GM23338 (cell line): ENCODE measurements around the gene PRUNE2. TPM values are rescaled to one million over a fixed set of nuclear protein-coding genes. Genes with fewer than 3 reads are reported as not detected.
A peak's percentile ranks its signal among the peaks of the same experiment; 100 is the strongest.

ENCODE experiments used
- ATAC-seq: fragments of 200-7000 bp; cut with Tn5 transposase; 3 replicates; pipeline ENCODE4 v1.9.1; 2020
- DNase-seq: peaks from one replicate; pipeline ENCODE4 v3.0.0-alpha.2; 2015; ENCODE audit warnings: low spot score
- H2AFZ ChIP-seq: fragments of 200-600 bp; sonication (generic); 2 replicates; pipeline ENCODE4 v1.8.0; 2016; ENCODE audit warnings: antibody characterized with exemption, mild to moderate bottlenecking, moderate library complexity
- H3F3A ChIP-seq: fragments of 200-600 bp; sonication (generic); replicated peaks from 2 replicates; pipeline ENCODE4 v1.8.0; 2017; ENCODE audit warnings: antibody characterized with exemption, mixed run types, low read depth
- H3K27ac ChIP-seq: fragments of 200-600 bp; sonication (generic); 2 replicates; pipeline ENCODE4 v1.6.1; 2016; ENCODE audit warnings: low read depth
- H3K27me3 ChIP-seq: fragments of 200-600 bp; sonication (generic); 2 replicates; pipeline ENCODE4 v1.8.0; 2016; ENCODE audit warnings: mild to moderate bottlenecking, mixed run types, moderate library complexity; ENCODE audit not compliant: insufficient read depth
- H3K36me3 ChIP-seq: fragments of 200-600 bp; sonication (generic); 2 replicates; pipeline ENCODE4 v1.8.0; 2016; ENCODE audit warnings: mild to moderate bottlenecking; ENCODE audit not compliant: insufficient read depth
- H3K4me1 ChIP-seq: fragments of 200-600 bp; sonication (generic); 2 replicates; pipeline ENCODE4 v1.8.0; 2016; ENCODE audit warnings: mild to moderate bottlenecking, moderate library complexity; ENCODE audit not compliant: insufficient read depth
- H3K4me2 ChIP-seq: fragments of 200-600 bp; sonication (generic); 2 replicates; pipeline ENCODE4 v1.7.1; 2017; ENCODE audit warnings: mixed run types
- H3K4me3 ChIP-seq: fragments of 200-600 bp; sonication (generic); 2 replicates; pipeline ENCODE4 v1.6.1; 2016; ENCODE audit warnings: mixed run types
- H3K79me2 ChIP-seq: fragments of 200-600 bp; sonication (generic); replicated peaks from 2 replicates; pipeline ENCODE4 v1.8.0; 2017; ENCODE audit warnings: mild to moderate bottlenecking; ENCODE audit not compliant: insufficient read depth
- H3K9me2 ChIP-seq: fragments of 200-600 bp; sonication (generic); 2 replicates; pipeline ENCODE4 v1.8.0; 2017; ENCODE audit not compliant: insufficient read depth
- H4K20me1 ChIP-seq: fragments of 200-600 bp; sonication (generic); replicated peaks from 2 replicates; pipeline ENCODE4 v1.8.0; 2017; ENCODE audit warnings: mild to moderate bottlenecking; ENCODE audit not compliant: insufficient read depth
- H3K27ac Mint-ChIP-seq: 2 replicates; pipeline ENCODE4 v1.8.0; 2020; ENCODE audit warnings: inconsistent platforms, mild to moderate bottlenecking, moderate library complexity, mixed read lengths
- H3K27me3 Mint-ChIP-seq: 3 replicates; pipeline ENCODE4 v1.8.0; 2022; ENCODE audit warnings: low read depth, mild to moderate bottlenecking, moderate library complexity, mixed read lengths, inconsistent platforms; ENCODE audit not compliant: insufficient read depth, poor library complexity
- H3K36me3 Mint-ChIP-seq: 3 replicates; pipeline ENCODE4 v1.8.0; 2021; ENCODE audit warnings: low read depth, mild to moderate bottlenecking, inconsistent platforms, moderate library complexity, mixed read lengths
- H3K4me1 Mint-ChIP-seq: 3 replicates; pipeline ENCODE4 v1.8.0; 2020; ENCODE audit warnings: mild to moderate bottlenecking, inconsistent platforms, mixed read lengths
- H3K4me3 Mint-ChIP-seq: 3 replicates; pipeline ENCODE4 v1.8.0; 2021; ENCODE audit warnings: moderate library complexity, mild to moderate bottlenecking, inconsistent platforms, mixed read lengths
- H3K9me3 Mint-ChIP-seq: 3 replicates; pipeline ENCODE4 v1.8.0; 2020; ENCODE audit warnings: moderate library complexity, mild to moderate bottlenecking, inconsistent platforms, mixed read lengths
- EZH2 ChIP-seq: fragments of 200-600 bp; sonication (generic); IDR thresholded peaks from one replicate; pipeline ENCODE4 v1.8.0; 2017; ENCODE audit warnings: antibody characterized with exemption, mild to moderate bottlenecking, low read depth; ENCODE audit not compliant: unreplicated experiment
- EZH2phosphoT487 ChIP-seq: fragments of 200-600 bp; sonication (generic); IDR thresholded peaks from one replicate; pipeline ENCODE4 v1.8.1; 2018; ENCODE audit warnings: antibody characterized with exemption; ENCODE audit not compliant: unreplicated experiment
- JUNB ChIP-seq: IDR thresholded peaks from one replicate; pipeline ENCODE4 v1.6.1; 2016; ENCODE audit warnings: antibody characterized with exemption; ENCODE audit not compliant: unreplicated experiment
- NANOG ChIP-seq: IDR thresholded peaks from 2 replicates; pipeline ENCODE4 v1.6.1; 2016; ENCODE audit warnings: antibody characterized with exemption, borderline replicate concordance
- STAT1 ChIP-seq: IDR thresholded peaks from one replicate; pipeline ENCODE4 v1.6.1; 2016; ENCODE audit warnings: antibody characterized with exemption; ENCODE audit not compliant: unreplicated experiment
- ZNF331 ChIP-seq: fragments of 250-450 bp; sonication (Bioruptor Pico); IDR thresholded peaks from 2 replicates; pipeline ENCODE4 v1.5.0; 2020; ENCODE audit warnings: low read depth, mild to moderate bottlenecking, moderate library complexity
- polyA plus RNA-seq: library from polyadenylated mRNA; unstranded; fragments of >200 nt; fragmentation: Nextera tagmentation; extraction: Ambion mirVana; gene quantifications from 2 replicates; pipeline ENCODE4 v1.2.1, GENCODE V29; 2016
- total RNA-seq: library from RNA; depleted of rRNA; stranded (reverse); fragments of >200 nt; shearing (Covaris generic); gene quantifications from 2 replicates; pipeline ENCODE4 v1.2.3, GENCODE V29; 2014
- TF ChIP-seq, protein P1 (sequence below): IDR thresholded peaks from one replicate; pipeline ENCODE4 v1.6.1; 2018; ENCODE audit warnings: antibody characterized with exemption; ENCODE audit not compliant: unreplicated experiment
- TF ChIP-seq, protein P2 (sequence below), 2 experiments: fragments of 200-600 bp in 1 of 2; sonication (generic) in 1 of 2; conservative IDR thresholded peaks; 2 replicates each; pipeline versions ENCODE4 v1.5.1 to v1.6.1; 2016 to 2017; ENCODE audit warnings: antibody characterized with exemption in 2 of 2, low read depth in 2 of 2, mild to moderate bottlenecking in 2 of 2, moderate library complexity in 1 of 2
- TF ChIP-seq, protein P3 (sequence below): fragments of 250-450 bp; sonication (Bioruptor Pico); IDR thresholded peaks from 2 replicates; pipeline ENCODE4 v1.5.0; 2020; ENCODE audit warnings: mild to moderate bottlenecking, moderate library complexity

The PRUNE2 gene
- total and polyA plus RNA-seq, 2 experiments from 2014 or later = 10.6 to 26.5 TPM

DNA sequence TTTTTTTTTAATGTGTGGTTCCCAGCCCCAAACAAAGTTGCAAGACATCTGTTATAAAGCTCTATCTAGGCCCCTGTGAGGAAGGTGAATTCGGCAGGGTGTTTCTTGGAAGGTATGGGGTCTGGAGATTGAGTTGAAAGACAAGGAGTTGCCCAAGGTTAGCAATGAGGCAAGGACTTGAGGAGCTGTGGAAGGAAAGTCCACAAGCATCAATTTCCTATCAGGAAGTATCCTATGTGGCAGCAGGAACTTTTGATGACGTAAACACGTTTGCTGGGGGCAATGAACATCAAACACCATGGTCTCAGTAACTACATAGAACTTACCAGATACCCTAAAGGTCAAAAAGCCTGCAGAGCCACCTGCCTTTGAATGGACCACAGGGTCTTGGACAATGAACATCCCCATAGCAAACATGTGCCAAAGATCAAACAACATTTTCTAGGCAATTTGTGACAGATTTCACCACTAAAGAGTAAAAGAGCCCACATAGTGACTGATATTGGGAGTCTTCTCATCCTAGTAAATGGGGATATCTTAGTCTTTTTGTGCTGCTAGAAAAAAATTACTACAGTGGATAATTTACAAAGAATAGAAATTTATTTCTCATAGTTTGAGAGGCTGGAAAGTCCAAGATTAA, 301.9 kb downstream of the PRUNE2 start:
- Mint-ChIP-seq H3K4me1 (peaks cover 11% of the 10 kb centered on the region; the same call in 2 of the 3 replicates), H3K36me3 (0 out of 3 replicates have a peak, but pooled peaks cover 2% of the 10 kb centered on the region), H3K27me3 (no peaks in the 10 kb centered on the region), H3K4me3 (no peak overlapping the region), H3K9me3 (no peaks in the 10 kb centered on the region), H3K27ac (no peak overlapping the region)
- Histone ChIP-seq H4K20me1 (no peaks in the 10 kb centered on the region; the same call in 1 of the 2 replicates), H3K9me2 (no peaks in the 10 kb centered on the region), H3K27ac (no peak overlapping the region), H3K36me3 (no peaks in the 10 kb centered on the region), H3K4me3 (no peak overlapping the region), H3K4me2 (no peak overlapping the region), H3K4me1 (no peaks in the 10 kb centered on the region), H2AFZ (no peak overlapping the region), H3K27me3 (no peaks in the 10 kb centered on the region), H3F3A (no peaks in the 10 kb centered on the region), H3K79me2 (no peaks in the 10 kb centered on the region)
- TF ChIP-seq STAT1 (no peak), EZH2 (no peak), ZNF331 (no peak), JUNB (no peak)
- TF ChIP-seq, protein P1, sequence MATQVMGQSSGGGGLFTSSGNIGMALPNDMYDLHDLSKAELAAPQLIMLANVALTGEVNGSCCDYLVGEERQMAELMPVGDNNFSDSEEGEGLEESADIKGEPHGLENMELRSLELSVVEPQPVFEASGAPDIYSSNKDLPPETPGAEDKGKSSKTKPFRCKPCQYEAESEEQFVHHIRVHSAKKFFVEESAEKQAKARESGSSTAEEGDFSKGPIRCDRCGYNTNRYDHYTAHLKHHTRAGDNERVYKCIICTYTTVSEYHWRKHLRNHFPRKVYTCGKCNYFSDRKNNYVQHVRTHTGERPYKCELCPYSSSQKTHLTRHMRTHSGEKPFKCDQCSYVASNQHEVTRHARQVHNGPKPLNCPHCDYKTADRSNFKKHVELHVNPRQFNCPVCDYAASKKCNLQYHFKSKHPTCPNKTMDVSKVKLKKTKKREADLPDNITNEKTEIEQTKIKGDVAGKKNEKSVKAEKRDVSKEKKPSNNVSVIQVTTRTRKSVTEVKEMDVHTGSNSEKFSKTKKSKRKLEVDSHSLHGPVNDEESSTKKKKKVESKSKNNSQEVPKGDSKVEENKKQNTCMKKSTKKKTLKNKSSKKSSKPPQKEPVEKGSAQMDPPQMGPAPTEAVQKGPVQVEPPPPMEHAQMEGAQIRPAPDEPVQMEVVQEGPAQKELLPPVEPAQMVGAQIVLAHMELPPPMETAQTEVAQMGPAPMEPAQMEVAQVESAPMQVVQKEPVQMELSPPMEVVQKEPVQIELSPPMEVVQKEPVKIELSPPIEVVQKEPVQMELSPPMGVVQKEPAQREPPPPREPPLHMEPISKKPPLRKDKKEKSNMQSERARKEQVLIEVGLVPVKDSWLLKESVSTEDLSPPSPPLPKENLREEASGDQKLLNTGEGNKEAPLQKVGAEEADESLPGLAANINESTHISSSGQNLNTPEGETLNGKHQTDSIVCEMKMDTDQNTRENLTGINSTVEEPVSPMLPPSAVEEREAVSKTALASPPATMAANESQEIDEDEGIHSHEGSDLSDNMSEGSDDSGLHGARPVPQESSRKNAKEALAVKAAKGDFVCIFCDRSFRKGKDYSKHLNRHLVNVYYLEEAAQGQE = no peak
- ATAC-seq (no peak), DNase-seq (no peak)

DNA sequence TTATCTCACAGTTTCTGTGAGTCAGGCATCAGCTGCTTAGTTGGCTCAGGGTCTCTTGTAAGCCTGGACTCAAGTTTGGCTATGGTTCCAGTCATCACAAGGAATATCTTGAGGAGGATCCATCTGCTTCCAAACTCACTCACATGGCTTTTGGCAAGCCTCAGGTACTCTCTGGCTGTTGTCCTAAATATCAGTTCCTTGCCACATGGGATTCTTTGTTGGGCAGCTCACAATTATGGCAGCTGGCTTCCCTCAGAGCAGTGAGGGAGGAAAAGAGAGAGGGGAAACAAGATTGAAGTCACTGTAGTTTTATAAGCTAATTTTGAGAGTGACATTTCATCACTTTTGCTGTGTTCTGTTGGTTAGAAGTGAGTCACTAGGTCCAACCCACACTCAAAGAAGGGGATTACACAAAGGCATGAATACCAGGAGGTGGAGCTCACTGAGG, 302.4 kb downstream of the PRUNE2 start:
- Histone ChIP-seq H3F3A (no peaks in the 10 kb centered on the region), H3K4me3 (no peak overlapping the region), H3K27me3 (no peaks in the 10 kb centered on the region), H4K20me1 (no peaks in the 10 kb centered on the region; the same call in 1 of the 2 replicates), H2AFZ (0 out of 2 replicates have a peak overlapping the region, but pooled peaks have one; percentile 56), H3K9me2 (no peaks in the 10 kb centered on the region), H3K36me3 (no peaks in the 10 kb centered on the region), H3K27ac (no peak overlapping the region), H3K4me2 (no peak overlapping the region), H3K79me2 (no peaks in the 10 kb centered on the region), H3K4me1 (no peaks in the 10 kb centered on the region)
- peaks cover 11% of the 10 kb centered on the region; the same call in 2 of the 3 replicates for H3K4me1 Mint-ChIP-seq
- no peak overlapping the region for H3K27ac Mint-ChIP-seq
- H3K27me3 Mint-ChIP-seq = no peaks in the 10 kb centered on the region
- no peak overlapping the region for H3K4me3 Mint-ChIP-seq
- no peak for DNase-seq
- H3K9me3 Mint-ChIP-seq = no peaks in the 10 kb centered on the region
- ATAC-seq = no peak
- 0 out of 3 replicates have a peak, but pooled peaks cover 2% of the 10 kb centered on the region for H3K36me3 Mint-ChIP-seq
- TF ChIP-seq, protein P2, sequence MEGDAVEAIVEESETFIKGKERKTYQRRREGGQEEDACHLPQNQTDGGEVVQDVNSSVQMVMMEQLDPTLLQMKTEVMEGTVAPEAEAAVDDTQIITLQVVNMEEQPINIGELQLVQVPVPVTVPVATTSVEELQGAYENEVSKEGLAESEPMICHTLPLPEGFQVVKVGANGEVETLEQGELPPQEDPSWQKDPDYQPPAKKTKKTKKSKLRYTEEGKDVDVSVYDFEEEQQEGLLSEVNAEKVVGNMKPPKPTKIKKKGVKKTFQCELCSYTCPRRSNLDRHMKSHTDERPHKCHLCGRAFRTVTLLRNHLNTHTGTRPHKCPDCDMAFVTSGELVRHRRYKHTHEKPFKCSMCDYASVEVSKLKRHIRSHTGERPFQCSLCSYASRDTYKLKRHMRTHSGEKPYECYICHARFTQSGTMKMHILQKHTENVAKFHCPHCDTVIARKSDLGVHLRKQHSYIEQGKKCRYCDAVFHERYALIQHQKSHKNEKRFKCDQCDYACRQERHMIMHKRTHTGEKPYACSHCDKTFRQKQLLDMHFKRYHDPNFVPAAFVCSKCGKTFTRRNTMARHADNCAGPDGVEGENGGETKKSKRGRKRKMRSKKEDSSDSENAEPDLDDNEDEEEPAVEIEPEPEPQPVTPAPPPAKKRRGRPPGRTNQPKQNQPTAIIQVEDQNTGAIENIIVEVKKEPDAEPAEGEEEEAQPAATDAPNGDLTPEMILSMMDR (conservative IDR thresholded peaks at IDR 0.05; ENCODE audit: low read depth in 2 of 2) = no peak
- TF ChIP-seq NANOG (no peak), EZH2 (no peak), EZH2phosphoT487 (no peak), STAT1 (no peak), ZNF331 (no peak)
- TF ChIP-seq, protein P3, sequence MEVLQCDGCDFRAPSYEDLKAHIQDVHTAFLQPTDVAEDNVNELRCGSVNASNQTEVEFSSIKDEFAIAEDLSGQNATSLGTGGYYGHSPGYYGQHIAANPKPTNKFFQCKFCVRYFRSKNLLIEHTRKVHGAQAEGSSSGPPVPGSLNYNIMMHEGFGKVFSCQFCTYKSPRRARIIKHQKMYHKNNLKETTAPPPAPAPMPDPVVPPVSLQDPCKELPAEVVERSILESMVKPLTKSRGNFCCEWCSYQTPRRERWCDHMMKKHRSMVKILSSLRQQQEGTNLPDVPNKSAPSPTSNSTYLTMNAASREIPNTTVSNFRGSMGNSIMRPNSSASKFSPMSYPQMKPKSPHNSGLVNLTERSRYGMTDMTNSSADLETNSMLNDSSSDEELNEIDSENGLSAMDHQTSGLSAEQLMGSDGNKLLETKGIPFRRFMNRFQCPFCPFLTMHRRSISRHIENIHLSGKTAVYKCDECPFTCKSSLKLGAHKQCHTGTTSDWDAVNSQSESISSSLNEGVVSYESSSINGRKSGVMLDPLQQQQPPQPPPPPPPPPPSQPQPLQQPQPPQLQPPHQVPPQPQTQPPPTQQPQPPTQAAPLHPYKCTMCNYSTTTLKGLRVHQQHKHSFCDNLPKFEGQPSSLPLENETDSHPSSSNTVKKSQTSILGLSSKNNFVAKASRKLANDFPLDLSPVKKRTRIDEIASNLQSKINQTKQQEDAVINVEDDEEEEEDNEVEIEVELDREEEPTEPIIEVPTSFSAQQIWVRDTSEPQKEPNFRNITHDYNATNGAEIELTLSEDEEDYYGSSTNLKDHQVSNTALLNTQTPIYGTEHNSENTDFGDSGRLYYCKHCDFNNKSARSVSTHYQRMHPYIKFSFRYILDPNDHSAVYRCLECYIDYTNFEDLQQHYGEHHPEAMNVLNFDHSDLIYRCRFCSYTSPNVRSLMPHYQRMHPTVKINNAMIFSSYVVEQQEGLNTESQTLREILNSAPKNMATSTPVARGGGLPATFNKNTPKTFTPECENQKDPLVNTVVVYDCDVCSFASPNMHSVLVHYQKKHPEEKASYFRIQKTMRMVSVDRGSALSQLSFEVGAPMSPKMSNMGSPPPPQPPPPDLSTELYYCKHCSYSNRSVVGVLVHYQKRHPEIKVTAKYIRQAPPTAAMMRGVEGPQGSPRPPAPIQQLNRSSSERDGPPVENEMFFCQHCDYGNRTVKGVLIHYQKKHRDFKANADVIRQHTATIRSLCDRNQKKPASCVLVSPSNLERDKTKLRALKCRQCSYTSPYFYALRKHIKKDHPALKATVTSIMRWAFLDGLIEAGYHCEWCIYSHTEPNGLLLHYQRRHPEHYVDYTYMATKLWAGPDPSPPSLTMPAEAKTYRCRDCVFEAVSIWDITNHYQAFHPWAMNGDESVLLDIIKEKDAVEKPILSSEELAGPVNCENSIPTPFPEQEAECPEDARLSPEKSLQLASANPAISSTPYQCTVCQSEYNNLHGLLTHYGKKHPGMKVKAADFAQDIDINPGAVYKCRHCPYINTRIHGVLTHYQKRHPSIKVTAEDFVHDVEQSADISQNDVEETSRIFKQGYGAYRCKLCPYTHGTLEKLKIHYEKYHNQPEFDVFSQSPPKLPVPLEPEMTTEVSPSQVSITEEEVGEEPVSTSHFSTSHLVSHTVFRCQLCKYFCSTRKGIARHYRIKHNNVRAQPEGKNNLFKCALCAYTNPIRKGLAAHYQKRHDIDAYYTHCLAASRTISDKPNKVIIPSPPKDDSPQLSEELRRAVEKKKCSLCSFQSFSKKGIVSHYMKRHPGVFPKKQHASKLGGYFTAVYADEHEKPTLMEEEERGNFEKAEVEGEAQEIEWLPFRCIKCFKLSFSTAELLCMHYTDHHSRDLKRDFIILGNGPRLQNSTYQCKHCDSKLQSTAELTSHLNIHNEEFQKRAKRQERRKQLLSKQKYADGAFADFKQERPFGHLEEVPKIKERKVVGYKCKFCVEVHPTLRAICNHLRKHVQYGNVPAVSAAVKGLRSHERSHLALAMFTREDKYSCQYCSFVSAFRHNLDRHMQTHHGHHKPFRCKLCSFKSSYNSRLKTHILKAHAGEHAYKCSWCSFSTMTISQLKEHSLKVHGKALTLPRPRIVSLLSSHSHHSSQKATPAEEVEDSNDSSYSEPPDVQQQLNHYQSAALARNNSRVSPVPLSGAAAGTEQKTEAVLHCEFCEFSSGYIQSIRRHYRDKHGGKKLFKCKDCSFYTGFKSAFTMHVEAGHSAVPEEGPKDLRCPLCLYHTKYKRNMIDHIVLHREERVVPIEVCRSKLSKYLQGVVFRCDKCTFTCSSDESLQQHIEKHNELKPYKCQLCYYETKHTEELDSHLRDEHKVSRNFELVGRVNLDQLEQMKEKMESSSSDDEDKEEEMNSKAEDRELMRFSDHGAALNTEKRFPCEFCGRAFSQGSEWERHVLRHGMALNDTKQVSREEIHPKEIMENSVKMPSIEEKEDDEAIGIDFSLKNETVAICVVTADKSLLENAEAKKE (CRISPR knock-in tag) = no peak
